Ramos (cell line): ENCODE measurements around the gene PPP6R2.

Experiments
- in situ Hi-C: fragments of 300-500 bp; cut with MboI; formaldehyde crosslinking; loops from one replicate; pipeline ENCODE4 v1.14.3; 2022; ENCODE audit warnings: low sequenced_read_pairs; ENCODE audit not compliant: unreplicated experiment

The PPP6R2 gene

DNA sequence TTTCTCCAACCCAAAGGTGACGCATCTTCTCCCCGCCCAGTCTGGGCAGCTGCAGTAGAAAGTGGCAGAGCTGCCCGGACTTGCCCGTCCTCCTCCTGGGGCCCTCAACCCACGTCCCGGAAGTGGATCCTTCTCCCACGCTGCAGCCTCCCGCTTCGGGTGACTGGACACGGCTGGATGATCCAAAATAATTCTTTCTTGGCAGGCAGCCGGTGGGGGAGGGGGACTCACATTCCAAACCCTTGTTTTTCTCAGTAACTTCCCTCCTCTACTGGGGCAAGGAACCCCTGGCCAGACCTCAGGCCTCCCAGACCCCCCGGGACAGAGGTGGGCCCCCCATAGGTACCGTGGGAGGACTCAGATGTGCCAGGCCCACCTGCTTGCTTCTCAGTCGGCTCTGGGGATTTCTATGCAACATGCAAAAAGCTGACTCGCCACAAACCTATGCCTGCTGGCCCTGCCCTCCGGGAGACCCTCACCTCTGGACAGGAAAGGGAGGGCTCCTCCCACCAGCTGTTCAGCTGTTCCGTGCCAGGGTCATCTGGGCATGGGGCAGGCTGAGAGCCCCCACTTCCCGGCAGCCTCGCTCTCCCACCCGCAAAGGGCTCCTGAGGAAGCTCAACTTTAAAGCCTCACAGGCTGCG is 37.1 kb upstream of the PPP6R2 start:
- in situ Hi-C loops, result no loop called here

DNA sequence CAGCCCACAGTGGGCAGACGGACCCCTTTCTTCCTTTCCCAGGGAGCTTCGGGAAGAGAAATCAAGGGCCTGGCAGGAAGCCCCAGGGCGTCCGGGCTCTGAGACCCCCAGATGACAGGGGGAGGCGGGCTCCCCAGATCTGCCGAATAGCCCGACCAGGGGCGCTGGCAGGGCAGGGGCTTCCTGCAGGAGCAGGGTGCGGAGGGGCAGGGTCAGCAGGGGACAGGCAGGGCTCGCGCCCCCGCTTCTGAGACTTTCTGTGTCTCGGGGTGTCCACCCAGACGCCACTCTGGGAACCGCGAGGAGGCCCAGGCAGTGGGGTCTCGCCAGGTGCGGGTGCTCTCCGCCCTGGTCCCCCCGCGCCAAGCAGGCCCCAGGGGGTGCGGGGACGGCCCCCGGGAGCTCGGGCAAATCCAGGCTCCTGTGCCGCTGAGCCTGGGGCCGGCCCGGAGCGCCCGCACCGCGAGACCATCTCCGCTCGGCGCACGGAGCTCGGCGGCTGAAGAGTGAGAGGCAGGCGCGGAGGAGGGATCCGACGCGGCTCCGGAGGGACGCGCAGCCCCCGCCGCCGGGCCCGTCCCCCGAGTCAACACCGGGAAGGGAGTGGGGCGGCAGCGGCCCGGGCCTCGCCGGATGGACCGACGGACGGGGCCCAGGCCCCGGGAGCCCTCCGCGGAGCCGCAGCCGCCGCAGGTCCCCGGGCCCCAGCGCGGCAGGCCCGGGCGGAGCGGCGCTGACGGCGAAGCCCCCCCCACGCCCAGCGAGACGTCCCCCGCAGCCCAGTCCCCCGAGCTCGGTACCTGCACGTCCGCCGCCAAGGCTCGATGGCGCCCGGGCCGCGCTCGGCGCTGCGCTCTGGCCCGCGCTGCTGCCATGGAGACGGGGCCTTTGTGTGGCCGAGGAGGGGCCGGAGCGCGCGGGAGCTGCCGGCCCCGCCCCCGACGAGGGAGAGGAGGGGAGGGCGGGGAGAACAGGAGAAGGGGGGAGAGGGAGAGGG is 36.1 kb upstream of the PPP6R2 start, which contains the start of gene PLXNB2:
PLXNB2 (minus strand) TSS at position 894 of the 997 bp plus-strand sequence. CDS start 17,062 bp downstream, outside the sequence.
- in situ Hi-C loops, result no loop called here

DNA sequence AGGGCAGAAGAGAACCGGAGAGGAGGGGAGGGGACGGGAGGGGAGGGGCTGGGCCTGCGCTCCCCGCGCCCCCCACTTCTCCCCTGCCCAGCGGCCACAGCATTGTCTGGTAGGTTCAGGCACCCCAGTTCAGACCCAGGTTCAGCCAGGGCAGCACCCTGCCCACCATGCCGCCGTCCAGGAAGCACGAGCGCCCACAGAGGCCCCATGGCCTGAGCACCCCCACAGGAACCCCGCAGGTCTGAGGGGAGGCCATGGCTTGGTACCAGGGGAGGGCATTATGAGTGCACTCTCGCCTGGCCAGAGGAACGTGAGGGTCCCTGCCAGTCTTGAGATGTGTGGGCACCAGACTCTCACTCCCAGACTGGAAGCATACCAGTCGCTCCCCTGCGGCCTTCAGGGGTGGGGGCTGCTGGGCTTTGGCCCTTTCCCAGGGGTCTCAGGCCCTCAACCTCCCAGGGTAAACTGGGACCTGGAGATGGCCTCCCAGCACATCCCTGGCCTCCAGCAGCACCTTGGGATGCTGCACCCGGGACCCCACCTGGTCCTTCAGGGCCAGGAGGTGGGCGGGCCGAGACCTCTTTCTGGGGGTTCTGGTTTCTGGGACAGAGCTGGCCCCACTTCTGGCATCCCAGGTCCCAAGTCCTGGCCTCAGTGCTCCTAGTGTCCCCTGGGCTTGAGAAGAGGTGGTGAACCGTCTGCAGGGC is 35.1 kb upstream of the PPP6R2 start:
- in situ Hi-C loops, result no loop called here

DNA sequence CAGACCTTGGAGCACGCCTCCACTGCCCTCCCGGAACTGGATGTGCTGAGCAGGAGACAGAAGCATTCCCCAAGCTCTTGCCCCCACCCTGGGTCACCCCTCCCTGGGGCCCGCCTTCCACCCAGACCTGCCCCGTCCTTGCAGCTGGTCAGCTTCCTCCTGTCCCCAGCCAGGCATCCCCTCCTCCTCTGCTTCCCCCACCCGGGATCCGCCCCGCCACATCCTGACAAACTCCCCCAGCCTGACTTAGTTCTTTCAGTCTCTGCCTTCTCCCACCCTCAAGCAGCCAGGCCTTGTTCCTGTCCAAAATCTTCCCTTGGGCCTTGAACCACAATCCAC is 34.6 kb upstream of the PPP6R2 start:
- in situ Hi-C loops, result no loop called here

DNA sequence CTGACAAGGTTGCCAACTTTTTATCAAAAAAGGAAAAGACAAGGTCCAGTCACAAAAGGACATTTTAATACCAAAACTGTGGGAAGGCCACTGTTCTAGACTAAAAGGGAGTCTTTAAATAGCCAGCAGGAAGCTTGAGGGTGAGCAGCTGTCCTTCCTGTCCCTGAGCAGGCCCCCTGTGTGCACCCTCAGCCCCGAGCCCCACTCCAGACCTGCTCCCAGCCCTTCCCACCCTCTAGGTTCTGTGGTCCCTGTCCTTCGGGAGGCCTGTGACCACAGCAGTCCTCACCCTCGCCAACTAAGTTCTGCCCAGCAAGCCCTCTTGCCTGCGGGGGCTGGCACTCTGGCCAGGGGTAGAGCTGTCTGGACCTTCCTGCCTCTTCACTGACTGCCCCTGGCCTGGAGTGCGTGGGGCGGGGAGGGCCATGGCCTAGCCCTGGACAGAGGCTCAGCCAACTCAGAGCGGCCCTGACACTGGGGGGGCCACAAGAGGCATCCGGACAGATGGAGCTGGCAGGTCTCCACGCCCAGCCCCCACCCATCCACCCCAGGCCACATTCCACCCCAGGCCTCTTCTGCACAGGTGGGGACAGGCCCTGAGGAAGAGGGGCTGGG is 34.0 kb upstream of the PPP6R2 start:
- in situ Hi-C loops, result no loop called here

DNA sequence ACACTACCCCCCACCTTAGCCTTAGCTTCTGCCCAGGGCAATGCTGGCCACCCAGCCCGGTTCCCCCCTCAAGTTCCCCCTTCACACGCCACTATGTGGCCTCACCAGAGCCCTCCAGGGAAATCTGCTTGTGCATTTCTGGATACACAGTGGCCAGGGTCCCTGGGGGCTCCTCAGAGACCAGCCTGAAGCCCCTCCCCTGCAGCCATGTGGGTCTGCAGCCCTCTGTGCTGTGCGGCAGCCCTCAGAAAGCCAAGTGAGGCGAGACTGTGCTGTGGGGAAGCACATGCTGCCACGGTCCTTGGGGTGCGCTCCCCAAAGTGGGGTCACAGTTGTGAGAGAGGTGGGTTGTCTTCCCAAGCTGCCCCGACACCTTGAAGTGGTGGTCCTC is 33.5 kb upstream of the PPP6R2 start:
- in situ Hi-C loops, result no loop called here

DNA sequence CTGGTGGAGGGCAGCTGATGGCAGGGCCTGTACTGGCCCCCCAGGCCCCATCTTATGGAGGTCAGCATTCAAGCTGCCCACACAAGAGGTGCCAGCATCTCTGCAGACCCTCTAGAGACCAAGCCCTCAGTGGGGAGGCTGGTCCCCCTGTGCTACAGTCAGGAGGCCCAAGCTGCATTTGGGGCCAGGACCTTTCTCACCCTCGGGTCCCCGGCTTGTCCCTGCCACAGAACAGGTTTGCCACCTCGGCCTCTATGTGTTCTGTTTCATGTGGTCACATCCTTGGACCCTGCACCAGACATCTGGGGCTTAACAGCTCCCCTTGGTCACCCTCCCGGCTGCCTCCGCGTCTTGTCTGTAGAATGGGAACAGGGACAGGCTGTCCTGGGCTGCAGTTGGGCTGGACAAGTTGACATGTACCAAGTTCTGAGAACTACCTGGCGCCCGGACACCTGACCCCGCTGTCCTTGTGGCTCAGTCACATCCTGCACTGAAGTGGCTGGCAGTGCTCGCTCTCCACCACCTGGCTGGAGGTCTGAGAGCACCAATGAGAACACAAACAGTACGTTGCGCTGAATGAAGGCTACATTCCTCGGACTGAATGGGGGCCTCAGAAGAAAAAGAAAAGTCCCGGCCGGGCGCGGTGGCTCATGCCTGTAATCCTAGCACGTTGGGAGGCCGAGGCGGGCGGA is 33.0 kb upstream of the PPP6R2 start:
- in situ Hi-C loops, result no loop called here

DNA sequence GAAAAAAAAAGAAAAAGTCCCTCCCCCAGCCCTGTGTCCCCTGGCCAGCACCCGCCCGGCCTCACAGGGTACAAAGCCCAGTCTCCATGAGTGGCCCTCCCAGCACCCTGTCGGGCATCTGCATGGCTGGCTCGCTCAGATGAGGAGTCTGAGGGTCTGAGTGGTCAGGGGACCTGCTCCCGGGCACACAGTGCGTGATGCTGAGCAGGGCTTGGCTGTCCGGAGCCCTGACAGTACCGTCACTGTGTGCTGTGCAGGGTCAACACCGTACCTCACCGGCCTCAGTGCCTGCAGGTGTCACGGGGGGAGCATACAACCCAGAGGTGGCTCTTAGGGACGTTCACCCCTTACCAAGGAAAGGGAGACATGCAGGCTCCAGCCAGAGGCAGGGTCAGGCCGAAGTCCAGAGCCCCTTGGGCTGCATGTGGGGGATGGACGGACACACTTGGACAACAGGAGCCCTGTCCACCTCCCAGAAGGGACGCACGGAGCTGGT is 32.1 kb upstream of the PPP6R2 start:
- in situ Hi-C loops, result no loop called here

DNA sequence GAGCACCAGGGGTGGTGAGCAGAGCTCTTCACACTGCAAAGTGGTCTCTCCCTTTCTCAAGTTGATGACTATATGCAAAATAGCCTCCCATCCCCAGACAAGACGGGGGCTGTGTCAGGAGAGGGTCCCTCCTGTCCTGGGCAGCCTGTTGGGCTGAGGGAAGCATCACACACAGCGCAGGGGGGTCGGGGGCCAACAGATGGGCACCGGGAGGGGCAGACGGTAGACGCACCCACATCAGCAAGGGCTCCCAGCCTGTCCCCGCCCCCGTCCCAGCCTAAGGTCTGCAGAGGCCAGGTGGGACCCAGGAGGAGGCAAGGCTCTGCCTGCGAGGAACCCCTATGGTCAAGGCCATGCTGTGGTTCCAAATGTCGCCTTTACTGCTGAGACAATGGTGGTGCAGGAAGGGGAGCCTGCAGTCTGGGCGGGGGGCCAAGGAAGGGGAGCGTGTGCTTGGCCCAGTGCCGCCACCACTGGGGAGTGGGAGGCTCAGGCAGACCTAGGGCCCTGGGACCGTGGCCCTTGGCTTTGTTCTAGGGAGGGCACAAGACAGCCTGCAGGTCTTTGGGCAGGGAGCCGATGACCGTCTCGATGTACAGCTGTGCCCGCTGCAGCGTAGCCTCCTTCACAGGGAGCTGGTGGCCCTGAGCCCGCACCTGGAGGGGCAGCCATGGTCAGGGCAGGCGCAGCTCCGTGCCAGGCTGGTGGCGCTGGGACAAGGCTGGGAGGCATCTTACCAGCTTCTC is 31.3 kb upstream of the PPP6R2 start:
- in situ Hi-C loops, result no loop called here

DNA sequence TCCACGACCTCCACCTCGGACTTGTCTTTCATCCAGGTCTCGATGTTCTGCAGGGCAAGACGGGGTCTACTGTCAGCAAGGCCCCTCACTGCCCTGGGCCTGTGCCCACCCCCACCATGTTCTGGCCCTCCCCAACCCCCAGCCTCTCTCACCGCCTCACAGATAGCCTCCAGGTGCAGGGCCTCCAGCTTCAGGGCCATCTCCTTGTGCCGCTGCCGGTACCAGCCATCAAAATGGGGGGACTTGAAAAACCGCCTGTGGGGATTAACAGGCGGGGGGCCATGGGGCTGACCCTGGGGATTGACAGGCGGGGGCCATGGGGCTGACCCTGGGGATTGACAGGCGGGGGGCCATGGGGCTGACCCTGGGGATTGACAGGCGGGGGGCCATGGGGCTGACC is 30.8 kb upstream of the PPP6R2 start:
- in situ Hi-C loops, result no loop called here

DNA sequence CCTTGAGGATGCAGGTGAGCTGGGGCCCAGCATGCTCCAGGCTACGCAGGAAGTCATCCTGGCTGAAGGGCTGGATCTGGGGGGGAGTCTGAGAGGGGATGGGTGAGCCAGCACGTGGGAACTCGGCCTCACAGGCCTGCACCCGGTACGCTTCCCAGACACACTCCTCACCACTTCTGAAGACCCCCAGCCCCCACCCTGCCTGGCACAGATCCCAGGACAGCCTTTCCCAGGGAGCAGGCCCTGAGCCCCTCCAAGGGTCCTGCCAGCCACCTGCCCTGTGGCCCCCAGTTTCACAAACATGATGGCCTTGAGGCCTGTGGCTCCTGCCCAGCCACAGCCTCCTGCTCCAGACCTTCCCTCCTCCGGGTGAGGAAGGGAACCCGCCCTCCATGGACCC is 30.1 kb upstream of the PPP6R2 start:
- in situ Hi-C loops, result no loop called here

DNA sequence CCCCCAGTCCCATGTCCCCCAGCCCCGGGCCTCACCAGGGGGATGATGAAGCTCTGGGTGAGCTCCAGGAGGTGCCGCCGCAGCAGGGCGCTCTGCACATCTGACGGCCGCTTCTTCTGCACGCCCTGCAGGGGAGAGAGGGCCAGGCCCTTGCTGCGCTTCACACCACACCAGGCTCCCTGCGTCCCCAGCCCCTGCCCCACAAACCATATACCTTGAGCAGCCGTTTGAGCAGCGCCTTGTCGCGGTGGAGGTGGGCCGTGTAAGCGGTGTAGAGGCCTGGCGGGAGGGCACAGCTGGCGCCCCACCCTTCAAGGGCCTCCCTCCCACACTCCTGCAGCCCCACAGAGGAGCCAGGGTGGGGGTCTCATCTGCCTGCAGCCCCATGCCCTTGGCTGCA is 29.5 kb upstream of the PPP6R2 start:
- in situ Hi-C loops, result no loop called here

DNA sequence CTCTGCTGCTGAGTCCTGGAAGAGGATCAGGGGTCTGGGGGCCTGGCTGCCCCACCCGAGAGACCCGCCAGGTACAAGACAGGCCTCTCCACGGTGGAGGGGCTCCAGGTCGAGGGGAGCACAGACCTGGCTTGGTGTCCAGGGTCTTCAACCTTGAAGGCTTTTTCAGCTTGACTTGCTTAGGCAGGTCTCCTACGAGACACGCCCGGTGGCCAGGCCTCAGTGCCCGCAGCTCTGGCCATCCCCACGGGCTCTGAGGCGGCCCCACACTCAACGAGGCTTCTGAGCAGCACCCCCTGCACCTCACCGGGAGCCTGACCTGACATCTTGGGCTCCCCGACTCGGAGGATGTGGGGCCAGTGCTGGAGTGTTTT is 29.1 kb upstream of the PPP6R2 start:
- in situ Hi-C loops, result no loop called here

DNA sequence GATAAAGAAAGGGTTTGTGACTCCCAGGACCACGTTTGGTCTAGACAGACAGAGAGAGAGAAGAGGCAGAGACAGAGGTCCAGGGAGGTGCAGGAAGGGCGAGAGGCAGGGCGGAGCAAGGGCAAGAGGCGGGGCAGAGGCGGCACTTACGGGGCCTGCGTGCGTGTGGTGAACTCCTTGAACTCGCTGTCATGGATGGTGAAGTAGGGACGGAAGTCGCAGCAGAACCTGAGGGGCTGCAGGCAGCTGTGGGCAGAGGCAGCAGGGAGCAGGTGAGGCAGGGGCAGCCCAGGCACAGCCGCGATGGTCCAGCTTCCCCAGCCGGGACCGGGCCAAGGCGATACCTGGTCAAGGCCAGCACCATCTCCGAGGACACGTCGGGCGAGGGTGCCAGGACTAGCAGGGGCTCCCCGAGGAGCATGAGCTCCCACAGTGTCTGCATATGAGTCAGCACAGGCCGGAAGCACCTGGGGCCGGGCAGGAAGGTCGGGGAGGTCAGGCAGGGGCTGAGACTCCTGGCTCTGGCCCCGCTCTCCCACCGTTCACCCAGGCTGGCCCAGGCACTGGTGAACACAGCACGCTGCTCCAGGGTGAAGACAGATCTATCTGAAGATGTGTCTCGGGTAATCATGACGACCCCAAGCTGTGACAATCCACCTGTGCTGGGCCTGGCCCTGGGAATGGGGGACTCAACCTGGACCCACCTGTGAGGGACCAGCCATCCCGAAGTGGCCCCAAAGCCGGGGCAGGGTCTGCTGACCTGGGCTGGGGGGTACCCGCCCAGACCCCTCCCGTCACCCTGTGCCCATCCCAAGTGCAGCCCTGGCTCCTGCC is 28.5 kb upstream of the PPP6R2 start:
- in situ Hi-C loops, result no loop called here

DNA sequence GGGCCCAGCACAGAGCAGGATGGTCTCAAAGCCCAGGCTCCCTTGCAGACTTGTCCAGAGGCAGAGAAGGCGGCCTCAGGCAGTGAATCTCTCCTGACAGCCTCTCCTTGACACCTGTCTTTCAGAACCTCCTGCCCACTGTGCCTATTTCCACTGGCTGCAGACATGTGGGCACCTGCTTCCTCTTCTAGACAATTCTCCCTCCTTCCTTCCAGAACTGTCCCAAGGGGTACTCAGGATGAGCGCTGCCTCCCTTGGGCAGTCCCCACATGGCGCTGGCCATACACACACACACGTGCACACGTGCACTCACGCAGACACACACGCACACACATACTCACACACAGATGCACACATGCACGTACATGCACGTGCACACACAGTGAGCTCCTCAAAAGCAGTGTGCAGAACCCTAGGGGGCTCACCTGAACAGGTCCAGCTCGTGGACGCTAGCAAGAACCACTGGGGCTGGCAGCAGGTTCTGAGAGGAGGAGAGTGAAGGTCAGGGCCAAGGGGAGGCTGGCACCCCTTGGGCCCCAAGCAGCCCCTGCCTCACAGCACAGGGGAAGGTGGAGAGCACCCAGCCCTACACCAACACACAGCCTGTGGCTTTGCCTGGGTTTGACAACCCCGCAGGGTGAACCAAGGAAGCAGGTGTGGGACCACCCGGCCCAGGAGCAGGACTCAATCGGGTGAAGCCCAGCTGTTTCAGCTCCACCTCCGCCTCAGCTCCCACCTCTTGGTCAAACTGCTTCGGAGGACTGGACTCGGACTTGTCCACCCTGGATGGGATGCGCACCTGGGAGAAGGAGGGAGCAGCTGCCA is 27.6 kb upstream of the PPP6R2 start:
- in situ Hi-C loops, result no loop called here

DNA sequence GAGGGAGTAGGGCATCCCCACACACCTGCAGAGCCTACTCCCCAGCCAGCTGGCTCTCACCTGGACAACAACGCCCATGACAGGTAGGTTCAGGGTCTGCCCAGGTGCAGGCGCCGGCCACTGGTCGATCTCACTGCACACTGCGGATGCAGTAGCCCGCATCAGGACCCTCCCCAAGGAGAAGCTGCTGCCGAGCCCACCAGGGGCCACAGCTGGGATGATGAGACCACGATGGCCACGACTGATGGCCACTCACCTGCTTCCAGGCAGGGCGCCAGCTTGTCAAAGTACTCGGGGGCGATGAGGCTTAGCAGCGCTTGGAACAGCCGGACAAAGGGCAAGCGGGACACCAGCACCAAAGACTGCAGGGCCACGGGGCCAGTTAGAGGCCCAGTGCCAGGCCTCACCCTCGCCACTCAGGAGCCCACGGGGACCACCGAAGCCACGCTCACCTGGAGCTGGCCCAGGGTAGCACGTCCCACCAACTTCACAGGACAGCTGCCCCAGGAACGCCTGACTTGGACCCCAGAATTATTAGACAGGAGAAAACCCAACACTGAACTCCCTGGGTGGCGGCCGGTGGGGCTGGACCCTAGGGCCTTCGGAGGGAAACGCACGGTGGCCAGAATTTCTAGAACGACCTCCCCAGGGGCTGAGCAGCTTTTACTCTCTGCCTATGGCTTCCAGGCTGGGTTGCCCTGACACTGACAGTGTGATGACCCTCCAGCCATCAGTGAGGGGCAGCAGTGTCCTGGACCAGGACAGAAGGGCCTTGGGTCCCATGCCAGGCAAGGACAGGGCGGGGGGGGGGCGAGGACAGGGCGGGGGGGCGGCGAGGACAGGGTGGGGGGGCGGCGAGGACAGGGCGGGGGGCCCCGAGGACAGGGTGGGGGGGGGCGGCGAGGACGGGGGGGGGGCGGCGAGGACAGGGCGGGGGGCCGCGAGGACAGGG is 26.7 kb upstream of the PPP6R2 start:
- in situ Hi-C loops, result no loop called here
